GM21529 (cell line): ENCODE results near the gene TSPAN8.
"Not testable (repeated sequence)": the region's sequence is repeated elsewhere in the genome, so short reads cannot be mapped to it uniquely, and the experiment has no call there.

ENCODE experiments used
- ATAC-seq: cut with Tn5 transposase; IDR thresholded peaks from one replicate; pipeline ENCODE4 v1.9.1; 2021; ENCODE audit not compliant: unreplicated experiment

TSPAN8 gene

DNA sequence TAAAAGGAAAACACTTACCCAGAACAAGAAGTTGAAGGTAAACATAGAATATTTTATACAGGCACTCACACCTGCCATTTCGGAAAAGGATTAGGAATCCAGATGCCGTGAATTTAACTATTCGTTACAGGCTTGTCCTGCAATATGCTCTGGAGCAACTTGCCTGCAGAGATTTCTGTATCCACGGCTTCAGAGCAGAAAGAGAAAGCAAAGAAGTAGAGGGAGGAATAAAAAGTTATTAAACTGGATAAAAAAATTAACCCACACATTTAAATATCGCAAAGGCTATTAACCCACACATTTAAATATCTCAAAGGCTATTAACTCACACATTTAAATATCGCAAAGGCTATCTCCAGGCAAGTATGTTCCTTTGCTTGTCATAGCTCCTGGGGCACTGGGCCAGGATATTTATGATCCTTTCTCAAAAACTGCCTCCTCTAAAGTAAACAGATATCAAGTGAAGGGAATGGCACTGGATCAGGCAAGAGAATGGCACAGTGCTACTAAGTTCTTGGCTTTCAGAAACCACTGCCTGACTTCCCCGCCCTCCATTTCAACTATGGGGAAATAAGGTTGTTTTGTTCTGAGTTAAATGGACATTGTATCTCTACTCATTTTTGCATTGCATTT lies at the start of gene TSPAN8:
TSPAN8 (minus strand) TSS at position 399 of the 633 bp plus-strand sequence; CDS start at position 78, 321 bp downstream.
- no peak for ATAC-seq

DNA sequence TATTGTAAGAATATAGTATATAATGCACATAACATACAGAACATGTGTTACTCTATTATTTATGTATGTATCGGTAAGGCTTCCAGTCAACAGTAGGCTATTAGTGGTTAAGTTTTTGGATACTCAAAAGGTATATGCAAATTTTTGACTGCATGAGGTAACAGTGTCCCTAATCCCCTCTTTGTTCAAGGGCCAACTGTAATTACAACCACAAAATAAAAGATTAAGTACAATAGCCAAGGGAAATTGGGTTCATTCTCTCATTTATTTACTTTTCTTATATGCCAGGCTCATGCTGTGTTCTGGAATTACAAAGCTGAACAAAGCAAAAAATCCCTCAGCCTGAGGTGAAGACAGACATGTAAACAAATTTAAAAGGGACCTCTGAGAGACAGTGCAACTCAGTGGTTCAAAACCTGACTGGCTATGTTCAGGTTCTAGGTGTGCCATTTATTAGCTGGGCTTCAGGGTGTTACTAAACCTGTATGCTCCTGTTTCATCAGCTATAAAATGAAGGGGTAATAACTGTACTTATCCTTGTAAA lies 43.4 kb upstream of the TSPAN8 start:
- ATAC-seq, result no peak

DNA sequence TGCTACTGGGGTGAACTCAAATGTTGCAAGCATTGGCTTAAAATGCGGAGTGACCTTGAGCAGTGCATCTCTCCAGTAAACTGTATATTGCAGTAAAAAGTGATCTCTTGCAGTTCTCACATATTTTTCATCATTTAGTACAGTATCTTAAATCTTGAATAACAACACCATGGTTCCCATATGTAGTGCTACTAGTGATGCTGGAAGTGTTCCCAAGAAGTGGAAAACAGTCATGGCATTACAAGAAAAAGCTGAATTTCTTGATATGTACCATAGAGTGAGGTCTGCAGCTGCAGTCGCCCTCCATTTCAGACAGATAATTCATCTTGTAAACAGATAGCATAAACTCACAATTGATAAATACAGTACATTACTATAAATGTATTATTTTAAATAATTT lies 42.9 kb upstream of the TSPAN8 start:
- no peak for ATAC-seq

DNA sequence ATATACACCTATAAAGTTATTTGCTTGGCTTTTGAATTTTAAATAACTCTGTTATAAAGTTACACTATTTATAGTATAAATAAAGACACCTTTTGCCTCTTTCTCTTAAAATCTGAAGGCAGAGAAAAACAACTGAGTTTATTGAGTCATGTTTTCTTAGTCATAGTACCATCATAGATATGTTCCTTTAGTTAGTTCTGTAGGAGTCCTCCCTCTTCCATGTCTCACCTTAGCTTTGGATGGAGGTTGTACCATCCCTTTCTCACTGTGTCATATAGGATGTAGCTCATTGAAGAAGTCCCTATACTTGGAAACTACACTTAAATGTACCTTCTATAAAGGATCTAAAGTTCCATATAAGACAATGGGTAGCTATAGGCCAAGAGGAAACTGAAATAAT lies 39.7 kb upstream of the TSPAN8 start:
- no peak for ATAC-seq

DNA sequence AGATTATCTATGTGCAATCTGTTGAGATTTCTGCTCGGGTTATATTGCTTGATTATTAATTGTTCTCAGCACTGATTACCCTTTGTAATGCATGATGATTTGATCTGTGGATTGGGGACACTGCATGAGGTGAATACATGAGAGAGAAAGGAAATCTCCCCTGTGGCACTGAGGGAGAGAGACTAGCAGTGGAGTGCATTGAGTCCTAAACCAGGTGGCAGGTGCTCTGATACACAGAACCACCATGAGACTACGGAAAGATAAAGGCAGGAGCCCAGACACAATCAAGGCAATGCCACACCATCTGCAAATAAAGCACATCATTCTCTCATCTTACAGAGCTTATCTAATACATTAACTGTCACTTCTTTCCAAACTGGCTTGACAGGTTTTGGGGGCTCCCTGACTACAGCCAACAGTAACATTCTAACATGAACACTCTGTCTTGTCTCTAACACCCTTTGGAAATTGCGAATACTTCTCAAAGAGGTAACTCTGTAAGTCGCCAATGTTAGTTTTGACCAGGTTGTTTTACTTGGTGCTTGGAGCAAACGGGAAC lies 37.6 kb upstream of the TSPAN8 start:
- no peak for ATAC-seq

DNA sequence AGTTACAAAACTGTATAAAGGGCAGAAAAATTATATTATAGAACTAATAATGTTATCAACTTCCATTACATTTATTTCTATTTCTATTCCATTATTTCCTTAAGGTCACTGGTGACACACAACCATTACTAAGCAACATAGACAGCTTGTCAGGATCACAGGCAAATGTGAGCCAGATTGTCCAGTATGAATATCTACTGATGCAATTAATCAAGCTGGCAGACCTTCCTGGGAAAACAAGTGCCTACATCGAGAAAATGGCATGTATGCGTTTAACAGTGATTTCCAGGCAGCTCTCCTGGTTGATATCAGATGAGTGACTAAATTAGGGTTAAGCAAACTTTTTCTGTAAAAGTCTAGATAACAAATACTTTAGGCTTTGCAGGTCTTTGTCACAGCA lies 36.9 kb upstream of the TSPAN8 start:
- ATAC-seq, result no peak

DNA sequence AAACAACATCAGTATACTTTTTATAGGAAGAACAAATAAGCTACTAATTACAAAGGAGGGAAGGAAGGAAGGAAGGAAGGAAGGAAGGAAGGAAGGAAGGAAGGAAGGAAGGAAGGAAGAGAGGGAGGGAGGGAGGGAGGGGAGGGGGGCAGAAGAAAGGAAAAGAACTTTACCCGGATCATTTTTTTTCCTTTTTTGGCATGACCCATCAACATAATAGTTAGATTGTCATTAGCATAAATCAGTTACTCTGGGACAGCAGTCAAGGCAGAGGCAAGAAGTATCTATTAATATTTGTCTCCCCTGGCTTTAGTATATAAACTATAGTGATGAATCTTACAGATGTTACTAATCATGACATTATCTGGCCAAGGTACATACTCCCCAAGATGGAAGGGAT lies 35.2 kb upstream of the TSPAN8 start:
- no peak for ATAC-seq

DNA sequence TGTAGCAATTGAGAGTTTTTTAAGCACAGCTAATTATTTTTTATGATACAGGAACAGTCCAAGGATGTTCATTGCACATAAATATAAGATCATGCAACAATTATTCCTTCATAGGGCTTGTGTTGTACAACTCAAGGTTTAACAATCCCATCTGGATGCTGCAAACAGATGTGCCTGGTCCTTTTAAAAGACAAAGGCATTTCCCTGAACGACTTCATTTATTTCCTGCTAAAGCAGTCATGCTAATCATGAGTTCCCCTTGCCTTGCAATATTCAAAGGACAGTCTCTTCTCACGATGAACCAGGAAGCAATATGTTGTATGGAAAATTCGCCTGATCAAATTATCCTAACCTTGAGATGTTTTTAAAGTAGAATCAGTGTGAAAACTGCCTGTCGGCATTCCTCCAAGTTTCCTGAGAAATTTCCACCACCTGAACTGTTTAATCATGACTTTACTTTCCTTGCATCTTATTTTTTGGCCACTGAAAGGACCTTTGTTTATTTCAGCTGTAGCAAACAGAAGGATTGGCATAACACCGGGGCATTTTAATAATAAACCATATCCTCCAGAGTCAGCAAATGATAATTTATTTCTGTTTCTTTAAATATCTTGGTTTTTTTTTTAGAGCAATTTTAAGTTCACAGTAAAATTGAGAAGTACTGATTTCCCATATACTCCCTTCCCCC lies 33.9 kb upstream of the TSPAN8 start:
- ATAC-seq, result no peak

DNA sequence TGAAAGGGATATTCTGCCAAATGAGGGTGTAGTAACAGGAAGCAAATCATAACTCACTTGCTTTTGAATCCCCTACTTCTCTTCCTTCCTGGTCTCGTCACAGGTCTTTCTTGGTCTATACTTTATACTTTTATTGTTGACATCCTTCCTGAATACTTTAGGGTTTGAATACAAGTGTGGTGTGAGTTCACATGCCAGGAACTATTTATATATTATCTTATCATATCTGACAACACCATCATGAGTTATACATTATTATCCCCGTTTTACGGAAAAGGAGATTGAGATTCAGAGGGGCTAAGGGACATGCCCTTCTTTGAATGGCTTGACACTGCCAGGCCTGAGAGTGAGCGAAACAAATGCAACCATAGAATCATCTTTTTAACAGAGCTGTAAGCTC lies 33.0 kb upstream of the TSPAN8 start:
- ATAC-seq, result no peak

DNA sequence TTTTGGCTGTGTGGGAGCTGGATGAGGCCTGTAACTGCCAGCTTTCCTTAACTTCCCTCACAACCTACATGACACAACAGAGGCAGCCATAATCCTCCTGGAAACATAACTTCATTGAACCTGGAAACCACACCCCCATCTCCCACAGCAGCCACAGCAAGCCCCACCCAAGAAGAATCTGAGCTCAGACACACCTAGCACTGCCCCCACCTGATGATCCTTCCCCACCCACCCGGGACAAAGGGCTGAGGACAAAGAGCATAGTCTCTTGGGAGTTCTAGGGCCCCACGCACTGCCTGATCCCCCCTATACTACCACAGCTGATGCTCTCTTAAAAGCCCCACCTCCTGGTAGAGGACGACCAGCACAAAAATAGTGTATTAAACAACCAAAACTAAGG lies 29.6 kb upstream of the TSPAN8 start:
- ATAC-seq, result no peak

DNA sequence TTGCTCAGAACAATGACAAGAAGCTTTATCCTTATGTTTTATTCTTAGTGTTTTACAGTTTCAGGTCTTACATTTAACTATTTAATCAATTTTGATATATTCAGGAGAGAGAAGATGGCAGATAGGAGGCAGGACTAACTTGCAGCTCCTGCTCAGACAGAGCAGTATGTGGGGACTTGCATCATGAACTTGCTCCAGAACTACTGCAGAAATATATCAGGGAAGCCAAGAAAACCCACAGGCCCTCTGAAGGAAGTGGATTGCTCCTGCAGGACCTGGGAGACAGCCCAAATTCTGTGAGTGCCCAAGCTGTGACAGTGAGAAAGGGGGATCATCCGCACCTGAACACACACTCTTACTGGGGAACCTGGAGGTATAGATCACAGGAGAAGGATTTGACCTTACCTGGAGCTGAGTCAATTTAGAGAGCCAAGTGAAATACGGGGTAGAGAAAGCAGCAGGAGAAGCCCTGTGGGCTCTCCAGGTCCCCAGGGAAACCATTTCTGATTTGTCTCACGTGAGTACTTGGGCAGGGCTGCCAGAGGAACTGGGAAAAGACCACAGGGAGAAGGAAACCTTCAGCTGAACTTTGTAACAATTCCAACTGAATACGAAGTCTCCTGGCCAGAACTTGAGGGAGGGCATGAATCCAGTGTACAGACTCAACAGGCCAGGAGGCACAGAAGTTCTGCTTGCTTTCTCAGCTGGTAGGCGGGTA lies 28.9 kb upstream of the TSPAN8 start:
- ATAC-seq, result no peak

DNA sequence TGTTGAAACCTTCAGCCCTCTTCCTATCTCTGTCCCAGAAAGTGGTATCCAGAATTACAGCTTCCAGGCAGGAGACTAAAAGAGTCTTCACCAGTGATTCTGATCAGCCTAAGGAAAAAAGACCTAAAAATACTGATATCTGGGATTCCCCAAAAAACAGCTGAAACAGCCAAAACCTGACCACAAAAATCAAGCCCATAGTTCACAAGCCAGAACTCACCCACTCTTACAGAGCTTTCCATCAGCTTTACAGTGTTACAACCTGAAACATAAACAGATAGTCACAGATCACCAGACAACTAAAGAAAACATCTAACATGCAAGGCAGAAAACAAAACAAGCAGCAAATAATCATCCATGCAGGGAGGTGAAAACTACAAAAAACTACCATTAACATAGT lies 26.0 kb upstream of the TSPAN8 start:
- ATAC-seq, result no peak

DNA sequence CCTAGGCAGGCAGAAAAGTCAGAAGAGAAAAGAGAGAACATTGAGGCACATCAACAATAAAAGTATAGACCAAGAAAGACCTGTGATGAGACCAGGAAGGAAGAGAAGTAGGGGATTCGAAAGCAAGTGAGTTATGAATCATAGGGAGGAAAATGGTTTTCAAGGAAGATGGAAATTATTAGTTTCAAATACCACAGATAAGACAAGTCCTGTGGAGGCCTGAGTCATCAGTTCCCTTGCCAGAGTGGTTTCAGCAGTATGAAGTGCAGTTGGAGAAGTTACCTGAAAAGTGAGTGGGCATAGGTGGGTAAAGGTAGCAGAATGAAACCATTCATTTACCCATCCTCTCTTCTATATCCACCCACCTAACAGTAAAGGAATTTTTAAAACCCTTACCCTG lies 25.2 kb upstream of the TSPAN8 start:
- ATAC-seq, result no peak

DNA sequence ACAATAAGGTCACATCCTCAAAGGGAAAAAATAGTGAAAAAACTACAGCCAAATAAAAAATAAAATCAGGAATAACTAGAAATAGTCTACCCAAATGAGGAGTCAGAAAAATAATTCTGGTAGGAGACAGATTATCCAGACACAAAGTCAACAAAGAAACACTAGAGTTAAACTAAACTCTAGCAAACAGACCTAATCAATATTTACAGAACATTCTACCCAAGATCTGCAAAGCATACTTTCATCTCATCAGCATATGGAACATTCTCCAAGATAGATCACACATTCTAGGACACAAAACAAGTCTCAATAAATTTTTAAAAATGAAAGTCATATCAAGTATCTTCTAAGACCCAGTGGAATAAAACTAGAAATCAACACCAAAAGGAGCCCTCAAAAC lies 20.4 kb upstream of the TSPAN8 start:
- ATAC-seq, result no peak

DNA sequence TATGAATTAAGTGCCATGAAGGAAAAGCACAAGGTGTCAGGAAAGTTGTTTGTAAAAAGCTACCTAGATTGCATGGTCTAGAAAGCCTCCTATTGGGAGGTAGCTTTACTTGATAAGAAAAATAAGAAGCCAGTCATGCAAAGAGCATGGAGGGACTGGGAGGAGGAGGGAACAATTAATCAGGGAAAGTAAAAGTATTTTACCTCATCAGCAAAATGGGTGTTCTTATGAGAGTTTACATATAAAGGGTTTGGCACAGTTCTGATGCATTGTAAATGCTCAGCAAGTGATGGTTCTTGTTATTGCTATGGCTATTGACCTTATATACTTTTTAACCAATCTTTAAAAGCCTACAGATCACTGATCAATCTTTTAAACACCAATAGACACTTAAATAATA lies 17.0 kb upstream of the TSPAN8 start:
- no peak for ATAC-seq

DNA sequence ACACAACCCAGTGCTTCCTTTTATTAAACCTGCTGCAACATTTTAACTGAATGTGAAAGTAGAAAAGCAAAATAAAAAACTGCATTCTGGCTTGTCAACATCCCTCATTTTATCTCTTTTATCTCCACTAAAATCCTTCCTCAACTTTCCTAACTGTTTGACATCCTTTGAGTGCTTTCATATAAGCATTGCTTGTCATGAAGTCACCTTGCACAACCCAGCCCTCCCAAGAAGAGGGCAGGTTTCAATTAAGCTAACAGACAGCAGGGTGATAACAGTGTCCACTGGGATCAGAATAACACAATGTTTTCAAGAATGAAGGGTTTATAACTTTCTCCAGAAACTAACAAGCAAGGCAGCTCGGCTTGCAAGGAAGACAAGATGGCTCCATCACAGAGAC lies 16.3 kb upstream of the TSPAN8 start:
- ATAC-seq, result no peak

DNA sequence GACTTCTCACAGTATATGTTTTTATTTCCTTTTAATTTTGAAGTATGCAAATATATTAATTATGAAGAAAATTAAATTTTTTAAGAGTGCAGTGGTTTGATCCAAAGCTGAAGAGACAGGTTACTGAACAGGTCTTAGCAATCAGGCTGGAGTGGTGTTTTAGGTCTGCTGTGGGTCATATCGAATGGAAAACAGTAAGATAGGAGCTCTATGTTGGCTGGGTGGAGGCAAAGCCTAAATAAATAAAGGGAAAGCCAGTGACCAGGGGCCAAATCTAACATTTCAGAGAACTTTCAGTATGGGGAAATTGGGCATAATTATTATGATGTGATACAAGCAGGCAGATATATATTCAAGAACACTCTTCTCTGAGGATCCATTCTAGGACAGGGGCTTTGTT lies 12.7 kb upstream of the TSPAN8 start:
- no peak for ATAC-seq

DNA sequence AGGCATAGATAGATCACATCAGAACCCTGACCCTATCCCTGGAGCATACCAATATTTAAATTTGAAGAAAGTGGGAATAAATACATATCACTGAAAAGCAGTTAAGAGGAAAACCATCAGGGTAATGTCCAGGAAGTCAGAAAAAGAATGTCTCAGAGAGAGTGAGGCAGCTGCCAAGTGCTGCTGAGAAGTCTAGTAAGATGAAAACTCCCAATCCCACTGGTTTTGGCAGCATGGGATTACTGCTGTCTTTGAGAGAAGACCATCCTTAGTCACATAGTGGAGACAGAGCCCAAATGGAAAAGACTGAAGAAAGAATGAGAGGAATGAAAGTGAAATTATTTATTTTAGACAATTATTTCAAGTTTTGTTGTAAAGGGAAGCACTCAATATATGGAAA lies 11.5 kb upstream of the TSPAN8 start:
- ATAC-seq, result no peak

DNA sequence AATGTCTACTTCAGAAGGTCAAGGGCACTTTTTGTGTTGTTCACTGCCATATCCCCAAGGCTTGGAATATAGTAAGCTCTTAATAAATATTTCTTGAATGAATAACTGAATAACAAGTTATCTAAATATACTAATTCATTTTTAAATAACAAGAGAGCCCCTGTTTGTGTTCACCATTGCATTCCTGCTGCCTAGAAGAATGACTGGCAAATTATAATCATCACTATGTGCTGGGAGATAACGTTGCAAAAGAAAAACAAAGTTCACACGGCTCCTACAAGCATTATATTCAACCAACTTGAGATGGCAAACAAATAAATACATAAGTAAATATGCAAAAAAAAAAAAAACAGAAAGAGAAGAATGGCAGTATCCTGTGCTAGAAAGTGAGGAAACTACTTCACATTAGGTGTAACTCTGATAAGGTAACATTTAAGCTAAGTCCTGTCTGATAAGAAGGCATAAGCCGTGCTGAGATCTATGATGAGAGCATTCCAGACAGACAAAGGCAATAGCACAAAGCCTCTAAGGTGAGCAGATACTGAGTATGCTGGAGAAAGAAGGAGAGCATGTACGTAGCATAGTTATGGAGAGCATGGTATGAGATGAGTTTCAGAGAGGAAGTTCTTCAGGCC lies 9.2 kb upstream of the TSPAN8 start:
- ATAC-seq, result no peak

DNA sequence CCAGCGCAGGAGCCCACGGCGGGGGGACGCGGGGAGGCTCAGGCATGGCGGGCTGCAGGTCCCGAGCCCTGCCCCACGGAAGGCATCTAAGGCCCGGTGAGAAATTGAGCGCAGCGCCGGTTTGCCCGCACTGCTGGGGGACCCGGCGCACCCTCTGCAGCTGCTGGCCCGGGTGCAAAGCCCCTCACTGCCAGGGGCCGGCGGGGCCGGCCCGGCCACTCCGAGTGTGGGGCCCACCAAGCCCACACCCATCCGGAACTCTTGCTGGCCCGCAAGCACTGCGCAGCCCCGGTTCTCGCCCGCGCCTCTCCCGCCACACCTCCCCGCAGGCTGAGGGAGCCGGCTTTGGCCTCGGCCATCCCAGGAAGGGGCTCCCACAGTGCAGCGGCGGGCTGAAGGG lies 8.5 kb upstream of the TSPAN8 start:
- no peak for ATAC-seq

DNA sequence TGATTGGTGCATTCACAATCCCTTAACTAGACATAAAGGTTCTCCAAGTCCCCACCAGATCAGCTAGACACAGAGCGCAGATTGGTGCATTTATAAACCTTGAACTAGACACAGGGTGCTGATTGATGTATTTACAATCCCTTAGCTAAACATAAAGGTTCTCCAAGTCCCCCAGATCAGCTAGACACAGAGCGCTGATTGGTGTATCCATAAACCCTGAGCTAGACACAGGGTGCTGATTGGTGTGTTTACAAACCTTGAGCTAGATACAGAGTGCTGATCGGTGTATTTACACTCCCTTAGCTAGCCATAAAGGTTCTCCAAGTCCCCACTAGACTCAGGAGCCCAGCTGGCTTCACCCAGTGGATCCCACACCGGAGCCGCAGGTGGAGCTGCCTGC lies 8.0 kb upstream of the TSPAN8 start:
- not testable (repeated sequence) for ATAC-seq
